GM10266 (cell line): ENCODE results near the gene CCDC13.

Source experiments
- DNase-seq: peaks from one replicate; pipeline ENCODE4 v3.0.0; 2012; ENCODE audit errors: extremely low spot score
- TF ChIP-seq, protein P1 (sequence below): IDR thresholded peaks from 2 replicates; pipeline ENCODE4 v1.5.1; 2012; ENCODE audit warnings: mild to moderate bottlenecking, low read depth; ENCODE audit not compliant: control insufficient read depth, insufficient read depth; ENCODE audit errors: missing control alignments

Gene CCDC13

DNA sequence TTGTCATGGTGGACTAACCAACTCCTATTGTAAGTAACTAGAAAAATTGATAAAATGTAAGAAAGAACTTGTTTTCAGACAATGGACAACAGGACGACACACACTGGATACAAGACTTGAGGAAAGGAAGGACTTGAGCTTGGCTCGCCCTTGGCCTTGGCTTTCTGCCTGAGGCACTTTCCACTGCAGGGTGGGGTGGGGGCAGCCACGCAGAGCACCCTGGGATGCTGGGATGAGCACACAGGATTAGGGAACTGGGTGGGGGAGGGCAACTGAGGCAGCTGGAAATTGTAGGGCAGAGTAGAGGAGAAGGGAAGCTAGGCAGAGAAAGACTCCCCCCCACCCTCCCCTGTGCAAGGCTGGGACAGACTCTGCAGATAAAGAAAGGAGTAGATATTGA, 45.0 kb downstream of the CCDC13 start:
- TF ChIP-seq, protein P1, sequence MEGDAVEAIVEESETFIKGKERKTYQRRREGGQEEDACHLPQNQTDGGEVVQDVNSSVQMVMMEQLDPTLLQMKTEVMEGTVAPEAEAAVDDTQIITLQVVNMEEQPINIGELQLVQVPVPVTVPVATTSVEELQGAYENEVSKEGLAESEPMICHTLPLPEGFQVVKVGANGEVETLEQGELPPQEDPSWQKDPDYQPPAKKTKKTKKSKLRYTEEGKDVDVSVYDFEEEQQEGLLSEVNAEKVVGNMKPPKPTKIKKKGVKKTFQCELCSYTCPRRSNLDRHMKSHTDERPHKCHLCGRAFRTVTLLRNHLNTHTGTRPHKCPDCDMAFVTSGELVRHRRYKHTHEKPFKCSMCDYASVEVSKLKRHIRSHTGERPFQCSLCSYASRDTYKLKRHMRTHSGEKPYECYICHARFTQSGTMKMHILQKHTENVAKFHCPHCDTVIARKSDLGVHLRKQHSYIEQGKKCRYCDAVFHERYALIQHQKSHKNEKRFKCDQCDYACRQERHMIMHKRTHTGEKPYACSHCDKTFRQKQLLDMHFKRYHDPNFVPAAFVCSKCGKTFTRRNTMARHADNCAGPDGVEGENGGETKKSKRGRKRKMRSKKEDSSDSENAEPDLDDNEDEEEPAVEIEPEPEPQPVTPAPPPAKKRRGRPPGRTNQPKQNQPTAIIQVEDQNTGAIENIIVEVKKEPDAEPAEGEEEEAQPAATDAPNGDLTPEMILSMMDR = no peak
- DNase-seq = no peak

DNA sequence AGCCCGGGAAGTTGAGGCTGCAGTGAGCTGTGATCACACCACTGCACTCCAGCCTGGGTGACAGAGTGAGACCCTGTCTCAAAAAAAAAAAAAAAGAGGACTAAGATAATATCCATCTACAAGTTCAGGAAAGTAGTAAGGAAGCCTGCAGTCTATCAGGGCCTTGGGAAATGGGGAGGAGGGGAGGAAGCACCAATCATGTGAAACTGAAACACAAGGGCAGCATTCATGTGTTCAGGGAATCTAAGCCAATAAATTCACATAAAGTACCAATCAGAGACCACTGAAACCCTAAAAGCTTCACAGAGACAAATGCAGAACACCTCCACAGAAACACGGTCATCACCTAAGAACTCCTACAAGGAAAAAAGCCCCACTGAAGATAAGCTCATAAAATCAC, 47.6 kb downstream of the CCDC13 start:
- TF ChIP-seq, protein P1 = no peak
- DNase-seq = no peak

DNA sequence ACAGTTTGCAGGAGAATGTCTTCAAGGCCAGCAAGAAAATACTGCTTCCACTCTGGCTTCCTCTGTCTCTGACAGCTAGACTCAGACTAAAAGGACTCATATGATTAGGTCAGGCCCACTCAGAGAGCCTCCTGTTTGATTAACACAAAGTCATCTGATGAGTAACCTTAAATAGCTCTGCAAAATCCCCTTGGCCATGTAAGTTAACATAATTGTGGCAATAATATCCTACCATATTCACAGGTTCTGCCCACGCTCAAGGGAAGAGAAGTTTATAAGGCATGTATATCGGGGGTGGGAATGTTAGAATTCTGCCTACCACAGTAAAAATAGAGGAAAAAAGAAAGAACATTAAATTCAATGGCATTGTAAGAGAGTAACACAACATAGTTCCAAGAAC, 49.8 kb downstream of the CCDC13 start:
- DNase-seq = no peak
- TF ChIP-seq, protein P1 = no peak
